K562 (cell line): ENCODE measurements around the gene SLC12A9. TPM values are rescaled to one million over a fixed set of nuclear protein-coding genes. Genes with fewer than 3 reads are reported as not detected.

ENCODE experiments used
- CSDE1 ChIP-seq, 2 experiments: fragments of 450-650 bp; IDR thresholded peaks; 2 replicates each; pipeline ENCODE4 v1.6.1; 2016; ENCODE audit warnings: mild to moderate bottlenecking in 1 of 2
- EHMT2 ChIP-seq: fragments of 450-650 bp; IDR thresholded peaks from 2 replicates; pipeline ENCODE4 v1.6.1; 2018; ENCODE audit warnings: antibody characterized with exemption
- ELF2 ChIP-seq: fragments of 250-450 bp; sonication (Bioruptor Pico); IDR thresholded peaks from 2 replicates; pipeline ENCODE4 v1.5.0; 2021; ENCODE audit warnings: mild to moderate bottlenecking
- HCFC1 ChIP-seq: IDR thresholded peaks from 2 replicates; pipeline ENCODE4 v1.6.1; 2012; ENCODE audit warnings: low read depth, low read length, improper control_type of control experiment
- HMG20A ChIP-seq: fragments of 450-650 bp; formaldehyde crosslinking; conservative IDR thresholded peaks from 2 replicates; pipeline ENCODE4 v1.4.0; 2020; ENCODE audit warnings: mild to moderate bottlenecking, mixed read lengths
- IRF2 ChIP-seq: sonication (generic); formaldehyde crosslinking; IDR thresholded peaks from 2 replicates; pipeline ENCODE4 v1.8.1; 2022; ENCODE audit warnings: mild to moderate bottlenecking, missing genetic modification reagents
- NCOA4 ChIP-seq: fragments of 450-650 bp; IDR thresholded peaks from 2 replicates; pipeline ENCODE4 v1.6.1; 2018; ENCODE audit warnings: mild to moderate bottlenecking; ENCODE audit not compliant: partially characterized antibody
- PHF21A ChIP-seq: fragments of 450-650 bp; IDR thresholded peaks from 2 replicates; pipeline ENCODE4 v1.6.1; 2017; ENCODE audit warnings: low read depth, borderline replicate concordance
- PML ChIP-seq: IDR thresholded peaks from 2 replicates; pipeline ENCODE4 v1.6.1; 2012; ENCODE audit warnings: low read length, inconsistent platforms
- PURB ChIP-seq: sonication (generic); formaldehyde crosslinking; IDR thresholded peaks from 2 replicates; pipeline ENCODE4 v1.9.0; 2021; ENCODE audit warnings: low read depth, mild to moderate bottlenecking, missing genetic modification reagents
- RBM34 ChIP-seq: fragments of 200-400 bp; formaldehyde crosslinking; IDR thresholded peaks from 2 replicates; pipeline ENCODE4 v1.6.1; 2018; ENCODE audit warnings: low read length, borderline replicate concordance; ENCODE audit not compliant: insufficient read depth
- SMAD4 ChIP-seq: fragments of 250-450 bp; sonication (Bioruptor Pico); conservative IDR thresholded peaks from 2 replicates; pipeline ENCODE4 v1.8.0; 2021; ENCODE audit warnings: inconsistent platforms, mild to moderate bottlenecking, moderate library complexity
- SMARCE1 ChIP-seq: fragments of 450-650 bp; IDR thresholded peaks from 2 replicates; pipeline ENCODE4 v1.7.1; 2016; ENCODE audit warnings: mild to moderate bottlenecking
- SRSF9 ChIP-seq: fragments of 200-400 bp; formaldehyde crosslinking; IDR thresholded peaks from 2 replicates; pipeline ENCODE4 v1.6.1; 2017; ENCODE audit warnings: low read depth, low read length, borderline replicate concordance
- TOE1 ChIP-seq, 2 experiments: fragments of 450-650 bp in 1 of 2; sonication (generic) in 1 of 2; formaldehyde crosslinking in 1 of 2; IDR thresholded peaks; 2 replicates each; pipeline versions ENCODE4 v1.7.1 to v1.8.0; 2016 to 2022; ENCODE audit warnings: borderline replicate concordance in 2 of 2, mild to moderate bottlenecking in 2 of 2, antibody characterized with exemption in 1 of 2, inconsistent platforms in 1 of 2, low read depth in 1 of 2, missing genetic modification reagents in 1 of 2, moderate library complexity in 1 of 2
- XRCC4 ChIP-seq: IDR thresholded peaks from one replicate; pipeline ENCODE4 v1.6.1; 2011; ENCODE audit not compliant: insufficient read depth, insufficient read length; ENCODE audit errors: extremely low read depth
- XRCC5 ChIP-seq: fragments of 200-400 bp; formaldehyde crosslinking; IDR thresholded peaks from 2 replicates; pipeline ENCODE4 v1.6.1; 2017; ENCODE audit warnings: low read depth, mild to moderate bottlenecking, low read length
- ZC3H8 ChIP-seq: fragments of 450-650 bp; IDR thresholded peaks from 2 replicates; pipeline ENCODE4 v1.6.1; 2017
- ZKSCAN3 ChIP-seq: fragments of 250-450 bp; sonication (Bioruptor Pico); IDR thresholded peaks from 2 replicates; pipeline ENCODE4 v1.4.0; 2020
- ZNF174 ChIP-seq: fragments of 250-450 bp; sonication (Bioruptor Pico); IDR thresholded peaks from 2 replicates; pipeline ENCODE4 v1.4.0; 2020; ENCODE audit warnings: mild to moderate bottlenecking
- ZNF184 ChIP-seq: sonication (generic); formaldehyde crosslinking; IDR thresholded peaks from 2 replicates; pipeline ENCODE4 v1.5.0; 2020; ENCODE audit warnings: missing genetic modification reagents
- ZNF311 ChIP-seq: fragments of 250-450 bp; sonication (Bioruptor Pico); IDR thresholded peaks from 2 replicates; pipeline ENCODE4 v1.4.0; 2020; ENCODE audit warnings: mild to moderate bottlenecking, moderate library complexity
- ZNF445 ChIP-seq: fragments of 250-450 bp; sonication (Bioruptor Pico); IDR thresholded peaks from 2 replicates; pipeline ENCODE4 v1.4.0; 2020; ENCODE audit warnings: low read depth, mild to moderate bottlenecking, moderate library complexity
- polyA plus RNA-seq, 8 experiments: library from polyadenylated mRNA; depleted of rRNA in 4 of 8; stranded (reverse) in 5 of 8; unstranded in 3 of 8; fragments of >200 nt; fragmentation: Nextera tagmentation in 2 of 8; fragmentation: Illumina TruSeq in 1 of 8; extraction: Ambion mirVana in 2 of 8; extraction: Trizol in 1 of 8; gene quantifications; 2 replicates each; pipeline versions ENCODE4 v1.2.1 to v1.2.3, GENCODE V29; 2011 to 2014; ENCODE audit warnings: inconsistent platforms in 1 of 8, missing spikeins in 1 of 8
- total RNA-seq, 7 experiments: library from RNA; depleted of rRNA in 6 of 7; stranded (reverse); fragments of >200 nt in 6 of 7; fragmentation: Illumina TruSeq in 2 of 7; extraction: Trizol in 2 of 7; gene quantifications; 2 replicates each; pipeline versions ENCODE4 v1.2.1 to v1.2.3, GENCODE V29; 2011 to 2021; ENCODE audit warnings: low replicate concordance in 1 of 7
- TF ChIP-seq, protein P1 (sequence below): fragments of 250-450 bp; sonication (Bioruptor Pico); IDR thresholded peaks from 2 replicates; pipeline ENCODE4 v1.5.0; 2021

The SLC12A9 gene
- total and polyA plus RNA-seq, 9 of the 15 experiments (the other 6 are each of a cell fraction or from before 2014, with no cell fraction given) = 0.06 to 20.2 (median 10.7) TPM

GRCh38 chr7:100852048-100852872, at the start of gene SLC12A9 (continued):
- TF ChIP-seq ZNF311 = no peak
- TF ChIP-seq PURB (CRISPR knock-in tag) = no peak
- no peak for TF ChIP-seq PHF21A
- TF ChIP-seq ZKSCAN3 = no peak
- no peak for TF ChIP-seq CSDE1 (IDR thresholded peaks at IDR 0.05)
- TF ChIP-seq HCFC1 = no peak; the same call in 1 of the 2 replicates
- no peak for TF ChIP-seq ZC3H8
- TF ChIP-seq SRSF9 = no peak
- no peak for TF ChIP-seq IRF2 (CRISPR knock-in tag)
- TF ChIP-seq SMAD4 (CRISPR knock-in tag) = 0 out of 2 replicates have a peak, but pooled peaks have one; percentile 39
- no peak for TF ChIP-seq ZNF445 (CRISPR knock-in tag)
- no peak for TF ChIP-seq ELF2 (CRISPR knock-in tag)
- no peak for TF ChIP-seq XRCC4
- TF ChIP-seq HMG20A (CRISPR knock-in tag) = no peak
- TF ChIP-seq EHMT2 = no peak
- 0 out of 2 replicates have a peak, but pooled peaks have one; percentile 39 for TF ChIP-seq TOE1 (IDR thresholded peaks at IDR 0.05; ENCODE audit: borderline replicate concordance)
- no peak for TF ChIP-seq TOE1 (CRISPR knock-in tag; IDR thresholded peaks at IDR 0.05; ENCODE audit: borderline replicate concordance, low read depth)
- TF ChIP-seq PML = no peak
- TF ChIP-seq ZNF184 = no peak
- TF ChIP-seq, protein P1, sequence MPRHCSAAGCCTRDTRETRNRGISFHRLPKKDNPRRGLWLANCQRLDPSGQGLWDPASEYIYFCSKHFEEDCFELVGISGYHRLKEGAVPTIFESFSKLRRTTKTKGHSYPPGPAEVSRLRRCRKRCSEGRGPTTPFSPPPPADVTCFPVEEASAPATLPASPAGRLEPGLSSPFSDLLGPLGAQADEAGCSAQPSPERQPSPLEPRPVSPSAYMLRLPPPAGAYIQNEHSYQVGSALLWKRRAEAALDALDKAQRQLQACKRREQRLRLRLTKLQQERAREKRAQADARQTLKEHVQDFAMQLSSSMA (CRISPR knock-in tag) = no peak
- TF ChIP-seq SMARCE1 = no peak
- peak; percentile 73; the same call in 1 of the 2 replicates for TF ChIP-seq XRCC5
- TF ChIP-seq RBM34 = no peak; the same call in 1 of the 2 replicates
- TF ChIP-seq NCOA4 = no peak
- TF ChIP-seq ZNF174 = no peak
